Measurements from ENCODE around the gene ZNF608. TPM values are rescaled to one million over a fixed set of nuclear protein-coding genes. Genes with fewer than 3 reads are reported as not detected.
A peak's percentile ranks its signal among the peaks of the same experiment; 100 is the strongest.

ZNF608 gene
- total RNA-seq, 3 donors from 2014 or later = 15.7 to 82.1 (median 58.7) TPM

DNA sequence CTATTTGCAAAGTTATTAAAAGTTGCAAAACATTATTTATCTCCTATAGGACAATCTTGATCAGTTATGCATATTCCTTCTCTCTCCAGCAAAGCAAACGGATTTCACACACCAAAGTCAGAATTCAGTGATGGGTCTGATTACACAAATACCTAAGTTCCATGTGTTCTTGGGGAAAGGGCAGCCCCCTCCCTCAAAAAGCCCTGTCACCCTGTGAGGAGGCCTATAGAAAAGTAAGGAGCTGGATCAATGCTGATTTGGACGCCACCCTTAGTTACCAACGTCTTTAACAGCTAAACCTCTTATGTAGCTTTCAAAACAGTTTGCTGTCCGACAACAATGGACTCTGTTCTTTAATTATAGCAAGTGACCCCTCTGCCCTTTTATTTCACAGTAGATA lies 6.4 kb downstream of the ZNF608 start:
- H3K4me3 ChIP-seq = no peak overlapping the region
- H3K4me1 ChIP-seq = peaks cover 0 to 27% of the 10 kb centered on the region in 2 donors
- intact Hi-C loops (cut with DNase I; ENCODE audit: low total_unique reads) = no loop called here
- no peaks in the 10 kb centered on the region for H3K36me3 ChIP-seq
- H3K27me3 ChIP-seq = no peaks in the 10 kb centered on the region
- DNase-seq (ENCODE audit: low spot score in 2 of 2) = no peak
- no peaks in the 10 kb centered on the region for H3K9me3 ChIP-seq
- H3K27ac ChIP-seq = peak overlapping the region; percentile 15 to 97
- TF ChIP-seq POLR2A (IDR thresholded peaks at IDR 0.05) (no peak), POLR2AphosphoS5 (IDR thresholded peaks at IDR 0.05) (no peak)
- TF ChIP-seq, protein P1, sequence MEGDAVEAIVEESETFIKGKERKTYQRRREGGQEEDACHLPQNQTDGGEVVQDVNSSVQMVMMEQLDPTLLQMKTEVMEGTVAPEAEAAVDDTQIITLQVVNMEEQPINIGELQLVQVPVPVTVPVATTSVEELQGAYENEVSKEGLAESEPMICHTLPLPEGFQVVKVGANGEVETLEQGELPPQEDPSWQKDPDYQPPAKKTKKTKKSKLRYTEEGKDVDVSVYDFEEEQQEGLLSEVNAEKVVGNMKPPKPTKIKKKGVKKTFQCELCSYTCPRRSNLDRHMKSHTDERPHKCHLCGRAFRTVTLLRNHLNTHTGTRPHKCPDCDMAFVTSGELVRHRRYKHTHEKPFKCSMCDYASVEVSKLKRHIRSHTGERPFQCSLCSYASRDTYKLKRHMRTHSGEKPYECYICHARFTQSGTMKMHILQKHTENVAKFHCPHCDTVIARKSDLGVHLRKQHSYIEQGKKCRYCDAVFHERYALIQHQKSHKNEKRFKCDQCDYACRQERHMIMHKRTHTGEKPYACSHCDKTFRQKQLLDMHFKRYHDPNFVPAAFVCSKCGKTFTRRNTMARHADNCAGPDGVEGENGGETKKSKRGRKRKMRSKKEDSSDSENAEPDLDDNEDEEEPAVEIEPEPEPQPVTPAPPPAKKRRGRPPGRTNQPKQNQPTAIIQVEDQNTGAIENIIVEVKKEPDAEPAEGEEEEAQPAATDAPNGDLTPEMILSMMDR (IDR thresholded peaks at IDR 0.05) = no peak

DNA sequence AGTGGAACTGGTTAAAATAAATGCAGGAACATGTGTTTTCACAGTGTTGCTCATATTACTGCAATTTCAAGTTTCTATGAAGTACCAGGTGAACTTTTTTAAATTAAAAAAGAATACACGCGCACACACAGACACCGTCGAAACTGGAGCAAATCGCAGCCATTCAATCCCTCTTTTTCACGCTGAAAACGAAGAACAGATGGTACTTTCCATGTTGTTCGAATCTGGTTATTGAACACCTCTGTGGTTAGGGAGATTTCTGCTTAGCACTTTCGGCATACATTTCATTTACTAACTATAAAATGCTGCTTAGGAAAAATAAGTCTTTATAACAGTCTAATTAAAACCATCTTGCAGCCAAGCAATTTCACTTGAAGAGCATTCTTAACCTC lies 6.8 kb downstream of the ZNF608 start:
- Histone ChIP-seq H3K4me3 (no peak overlapping the region), H3K9me3 (no peaks in the 10 kb centered on the region), H3K4me1 (peaks cover 0 to 27% of the 10 kb centered on the region in 2 donors), H3K27me3 (no peaks in the 10 kb centered on the region), H3K27ac (peak overlapping the region in 1 of 2 donors; percentile 35), H3K36me3 (no peaks in the 10 kb centered on the region)
- no peak for TF ChIP-seq POLR2A (IDR thresholded peaks at IDR 0.05)
- TF ChIP-seq POLR2AphosphoS5 (IDR thresholded peaks at IDR 0.05) = no peak
- TF ChIP-seq, protein P1 (IDR thresholded peaks at IDR 0.05) = no peak
- DNase-seq (ENCODE audit: low spot score in 2 of 2) = no peak
- intact Hi-C loops (cut with DNase I; ENCODE audit: low total_unique reads) = no loop called here

DNA sequence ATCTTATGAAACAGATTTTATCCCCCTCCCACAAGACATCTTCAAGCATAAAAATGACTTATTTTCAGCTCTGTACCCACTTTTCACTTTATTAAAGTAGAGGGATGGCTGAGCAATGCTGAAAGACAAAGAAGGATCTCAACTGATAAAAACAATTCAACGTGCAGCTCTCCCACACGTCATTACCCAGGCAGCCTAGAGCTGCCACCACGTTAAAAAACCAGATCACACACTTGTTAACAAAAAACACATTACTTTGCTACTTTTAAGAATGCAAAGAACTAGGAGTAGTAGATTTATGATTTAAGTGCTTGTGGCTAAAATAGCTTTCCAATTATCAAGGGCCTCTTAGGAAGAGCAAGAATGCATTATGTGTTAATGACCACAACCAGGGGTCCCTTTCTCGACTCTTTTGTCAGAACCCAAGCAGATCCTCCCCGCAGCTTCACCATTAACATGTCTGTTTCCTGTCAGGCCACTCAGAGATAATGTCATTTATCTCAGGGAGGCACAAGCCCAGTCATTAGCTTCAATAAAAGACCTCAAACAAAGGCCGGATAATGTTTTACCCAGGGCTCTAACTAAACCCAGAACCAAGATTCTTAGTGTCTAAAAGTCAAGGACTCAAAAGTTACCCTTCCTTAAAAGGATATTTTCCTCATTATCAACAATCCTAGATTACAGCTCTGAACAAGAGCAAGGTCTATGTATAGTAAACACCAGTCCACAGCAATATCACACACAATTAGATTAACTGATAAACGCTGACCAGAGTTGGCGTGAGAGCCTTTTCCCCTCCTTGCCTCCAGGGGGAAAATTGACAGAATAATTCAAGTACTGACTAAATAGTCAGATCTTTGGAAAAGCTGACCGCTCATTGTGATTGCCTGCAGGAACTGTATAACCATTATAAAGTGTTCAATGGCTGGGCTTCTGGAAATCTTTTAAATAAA lies 7.5 kb downstream of the ZNF608 start:
- Histone ChIP-seq H3K9me3 (no peaks in the 10 kb centered on the region), H3K36me3 (no peaks in the 10 kb centered on the region), H3K4me3 (no peak overlapping the region), H3K4me1 (peaks cover 0 to 27% of the 10 kb centered on the region in 2 donors), H3K27me3 (no peaks in the 10 kb centered on the region), H3K27ac (peak overlapping the region in 1 of 2 donors; percentile 35)
- intact Hi-C loops (cut with DNase I; ENCODE audit: low total_unique reads) = no loop called here
- TF ChIP-seq POLR2A (IDR thresholded peaks at IDR 0.05) (no peak), POLR2AphosphoS5 (IDR thresholded peaks at IDR 0.05) (no peak)
- TF ChIP-seq, protein P1 (IDR thresholded peaks at IDR 0.05) = no peak
- no peak for DNase-seq (ENCODE audit: low spot score in 2 of 2)

DNA sequence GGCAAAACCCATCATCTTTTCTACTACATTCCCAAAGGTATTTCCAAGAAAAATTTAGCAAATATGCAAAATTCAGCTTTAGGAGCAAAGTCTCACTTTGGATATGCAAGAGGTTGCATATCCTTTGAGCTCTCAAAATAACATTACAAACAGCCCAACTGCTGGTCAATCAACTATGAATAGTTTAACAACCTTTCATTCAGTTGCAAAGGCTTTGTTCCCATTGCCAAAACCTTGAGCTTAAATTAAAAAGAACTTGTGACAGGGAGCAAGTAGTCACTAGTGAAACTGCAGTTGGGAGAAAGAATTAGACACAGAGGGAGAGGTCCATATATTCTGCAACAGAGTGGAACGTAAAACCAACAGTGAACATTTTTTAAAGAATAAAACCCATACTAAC lies 8.8 kb downstream of the ZNF608 start:
- intact Hi-C loops (cut with DNase I; ENCODE audit: low total_unique reads) = no loop called here
- Histone ChIP-seq H3K9me3 (no peaks in the 10 kb centered on the region), H3K27me3 (no peaks in the 10 kb centered on the region), H3K36me3 (no peaks in the 10 kb centered on the region), H3K4me3 (no peak overlapping the region), H3K4me1 (peaks cover 0 to 27% of the 10 kb centered on the region in 2 donors), H3K27ac (no peak overlapping the region)
- TF ChIP-seq POLR2A (IDR thresholded peaks at IDR 0.05) = no peak
- no peak for TF ChIP-seq POLR2AphosphoS5 (IDR thresholded peaks at IDR 0.05)
- TF ChIP-seq, protein P1 (IDR thresholded peaks at IDR 0.05) = no peak
- no peak for DNase-seq (ENCODE audit: low spot score in 2 of 2)

DNA sequence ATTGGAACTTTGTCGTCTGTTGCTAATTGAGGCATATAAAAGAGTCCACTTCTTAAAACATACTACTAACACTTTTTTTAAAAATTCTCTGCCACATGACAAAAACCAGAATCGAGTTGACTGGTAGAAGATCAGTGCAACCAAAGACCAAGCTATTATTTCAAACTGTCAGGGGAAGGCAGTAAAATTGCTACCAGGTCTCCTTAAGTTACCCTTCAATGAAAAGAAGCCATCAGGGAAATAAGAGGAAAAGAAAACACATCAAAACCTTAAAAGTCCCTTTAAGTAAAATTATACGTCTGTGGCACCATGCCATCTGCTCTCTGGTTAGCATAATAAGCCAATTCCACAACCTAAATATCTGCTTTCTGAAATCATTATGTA lies 9.6 kb downstream of the ZNF608 start:
- H3K4me3 ChIP-seq = no peak overlapping the region
- no peaks in the 10 kb centered on the region for H3K36me3 ChIP-seq
- no peak for TF ChIP-seq POLR2AphosphoS5 (IDR thresholded peaks at IDR 0.05)
- TF ChIP-seq, protein P1 (IDR thresholded peaks at IDR 0.05) = no peak
- TF ChIP-seq POLR2A (IDR thresholded peaks at IDR 0.05) = no peak
- DNase-seq (ENCODE audit: low spot score in 2 of 2) = no peak
- intact Hi-C loops (cut with DNase I; ENCODE audit: low total_unique reads) = no loop called here
- peak overlapping the region in 1 of 2 donors; percentile 43 for H3K27ac ChIP-seq
- peaks cover 0 to 23% of the 10 kb centered on the region in 2 donors for H3K4me1 ChIP-seq
- no peaks in the 10 kb centered on the region for H3K27me3 ChIP-seq
- no peaks in the 10 kb centered on the region for H3K9me3 ChIP-seq
